ENCODE measurements around the gene UTP25.

UTP25 gene

GRCh38 chr1:209880031-209880430, 52.3 kb downstream of the UTP25 start:
- no peak for TF ChIP-seq GATA3 (IDR thresholded peaks at IDR 0.05; ENCODE audit: low read depth, low read length)
- TF ChIP-seq GATA2 (IDR thresholded peaks at IDR 0.05; ENCODE audit: low read depth, low read length): no peak

GRCh38 chr1:209881619-209882018, 53.8 kb downstream of the UTP25 start:
- no peak for TF ChIP-seq GATA2 (IDR thresholded peaks at IDR 0.05; ENCODE audit: low read depth, low read length)
- no peak for TF ChIP-seq GATA3 (IDR thresholded peaks at IDR 0.05; ENCODE audit: low read depth, low read length)

GRCh38 chr1:209882286-209882685, 54.5 kb downstream of the UTP25 start:
- no peak for TF ChIP-seq GATA2 (IDR thresholded peaks at IDR 0.05; ENCODE audit: low read depth, low read length)
- no peak for TF ChIP-seq GATA3 (IDR thresholded peaks at IDR 0.05; ENCODE audit: low read depth, low read length)

GRCh38 chr1:209882942-209883340, 55.2 kb downstream of the UTP25 start:
- TF ChIP-seq GATA2 (IDR thresholded peaks at IDR 0.05; ENCODE audit: low read depth, low read length): no peak
- TF ChIP-seq GATA3 (IDR thresholded peaks at IDR 0.05; ENCODE audit: low read depth, low read length): no peak

GRCh38 chr1:209883341-209883971, 55.7 kb downstream of the UTP25 start:
- TF ChIP-seq GATA2 (IDR thresholded peaks at IDR 0.05; ENCODE audit: low read depth, low read length) (no peak; the same call in 1 of the 2 replicates), GATA3 (IDR thresholded peaks at IDR 0.05; ENCODE audit: low read depth, low read length) (peak; percentile 37; the same call in 1 of the 2 replicates)

GRCh38 chr1:209884249-209884648, 56.5 kb downstream of the UTP25 start:
- no peak for TF ChIP-seq GATA2 (IDR thresholded peaks at IDR 0.05; ENCODE audit: low read depth, low read length)
- TF ChIP-seq GATA3 (IDR thresholded peaks at IDR 0.05; ENCODE audit: low read depth, low read length): no peak

GRCh38 chr1:209884665-209885117, 56.9 kb downstream of the UTP25 start:
- no peak for TF ChIP-seq GATA2 (IDR thresholded peaks at IDR 0.05; ENCODE audit: low read depth, low read length)
- no peak for TF ChIP-seq GATA3 (IDR thresholded peaks at IDR 0.05; ENCODE audit: low read depth, low read length)

- no peak for TF ChIP-seq GATA2 (IDR thresholded peaks at IDR 0.05; ENCODE audit: low read depth, low read length)
- no peak for TF ChIP-seq GATA3 (IDR thresholded peaks at IDR 0.05; ENCODE audit: low read depth, low read length)
Measured at GRCh38 chr1:209885403-209886218, 57.8 kb downstream of the UTP25 start.

- no peak for TF ChIP-seq GATA2 (IDR thresholded peaks at IDR 0.05; ENCODE audit: low read depth, low read length)
- no peak for TF ChIP-seq GATA3 (IDR thresholded peaks at IDR 0.05; ENCODE audit: low read depth, low read length)
Measured at GRCh38 chr1:209886219-209886536, 58.4 kb downstream of the UTP25 start.

GRCh38 chr1:209889077-209889418, 61.3 kb downstream of the UTP25 start:
- TF ChIP-seq GATA3 (IDR thresholded peaks at IDR 0.05; ENCODE audit: low read depth, low read length) (no peak), GATA2 (IDR thresholded peaks at IDR 0.05; ENCODE audit: low read depth, low read length) (no peak)

- no peak for TF ChIP-seq GATA2 (IDR thresholded peaks at IDR 0.05; ENCODE audit: low read depth, low read length)
- no peak for TF ChIP-seq GATA3 (IDR thresholded peaks at IDR 0.05; ENCODE audit: low read depth, low read length)
Measured at GRCh38 chr1:209890641-209891330, 63.0 kb downstream of the UTP25 start.

- TF ChIP-seq GATA3 (IDR thresholded peaks at IDR 0.05; ENCODE audit: low read depth, low read length) (no peak), GATA2 (IDR thresholded peaks at IDR 0.05; ENCODE audit: low read depth, low read length) (no peak)
Measured at GRCh38 chr1:209893751-209894150, 66.0 kb downstream of the UTP25 start.

GRCh38 chr1:209895709-209896108, 67.9 kb downstream of the UTP25 start:
- no peak for TF ChIP-seq GATA2 (IDR thresholded peaks at IDR 0.05; ENCODE audit: low read depth, low read length)
- no peak for TF ChIP-seq GATA3 (IDR thresholded peaks at IDR 0.05; ENCODE audit: low read depth, low read length)

- no peak for TF ChIP-seq GATA3 (IDR thresholded peaks at IDR 0.05; ENCODE audit: low read depth, low read length)
Measured at GRCh38 chr1:209896346-209896745, 68.6 kb downstream of the UTP25 start.

- TF ChIP-seq GATA3 (IDR thresholded peaks at IDR 0.05; ENCODE audit: low read depth, low read length): no peak
- TF ChIP-seq GATA2 (IDR thresholded peaks at IDR 0.05; ENCODE audit: low read depth, low read length): no peak
Measured at GRCh38 chr1:209899948-209900347, 72.2 kb downstream of the UTP25 start.

Measured in SH-SY5Y (cell line).